ENCODE results near the gene CBX6.

- TF ChIP-seq, protein P1, sequence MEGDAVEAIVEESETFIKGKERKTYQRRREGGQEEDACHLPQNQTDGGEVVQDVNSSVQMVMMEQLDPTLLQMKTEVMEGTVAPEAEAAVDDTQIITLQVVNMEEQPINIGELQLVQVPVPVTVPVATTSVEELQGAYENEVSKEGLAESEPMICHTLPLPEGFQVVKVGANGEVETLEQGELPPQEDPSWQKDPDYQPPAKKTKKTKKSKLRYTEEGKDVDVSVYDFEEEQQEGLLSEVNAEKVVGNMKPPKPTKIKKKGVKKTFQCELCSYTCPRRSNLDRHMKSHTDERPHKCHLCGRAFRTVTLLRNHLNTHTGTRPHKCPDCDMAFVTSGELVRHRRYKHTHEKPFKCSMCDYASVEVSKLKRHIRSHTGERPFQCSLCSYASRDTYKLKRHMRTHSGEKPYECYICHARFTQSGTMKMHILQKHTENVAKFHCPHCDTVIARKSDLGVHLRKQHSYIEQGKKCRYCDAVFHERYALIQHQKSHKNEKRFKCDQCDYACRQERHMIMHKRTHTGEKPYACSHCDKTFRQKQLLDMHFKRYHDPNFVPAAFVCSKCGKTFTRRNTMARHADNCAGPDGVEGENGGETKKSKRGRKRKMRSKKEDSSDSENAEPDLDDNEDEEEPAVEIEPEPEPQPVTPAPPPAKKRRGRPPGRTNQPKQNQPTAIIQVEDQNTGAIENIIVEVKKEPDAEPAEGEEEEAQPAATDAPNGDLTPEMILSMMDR (IDR thresholded peaks at IDR 0.05; ENCODE audit: low read depth, low read length) = no peak
- TF ChIP-seq MYC (IDR thresholded peaks at IDR 0.05; ENCODE audit: low read depth, low read length) = no peak
- TF ChIP-seq POLR2A (IDR thresholded peaks at IDR 0.05; ENCODE audit: extremely low read depth, insufficient read length) = no peak
Measured at GRCh38 chr22:38872831-38873248, 824 bp upstream of the CBX6 start.
